Hepatocyte (in vitro differentiated cells): ENCODE results near the gene DDX10. TPM values are rescaled to one million over a fixed set of nuclear protein-coding genes. Genes with fewer than 3 reads are reported as not detected.
A peak's percentile ranks its signal among the peaks of the same experiment; 100 is the strongest.

Experiments used
- DNase-seq: peaks from one replicate; pipeline ENCODE4 v3.0.0-alpha.2; 2016; ENCODE audit warnings: low spot score
- H2AFZ ChIP-seq: fragments of 200-600 bp; sonication (generic); 2 replicates; pipeline ENCODE4 v1.6.0; 2016; ENCODE audit warnings: antibody characterized with exemption, mild to moderate bottlenecking
- H3K27ac ChIP-seq: fragments of 200-600 bp; sonication (generic); 2 replicates; pipeline ENCODE4 v1.5.1; 2016; ENCODE audit warnings: mild to moderate bottlenecking
- H3K27me3 ChIP-seq: fragments of 200-600 bp; sonication (generic); 2 replicates; pipeline ENCODE4 v1.6.1; 2016
- H3K36me3 ChIP-seq: fragments of 200-600 bp; sonication (generic); replicated peaks from 2 replicates; pipeline ENCODE4 v1.5.1; 2016; ENCODE audit warnings: low read depth; ENCODE audit not compliant: insufficient read depth
- H3K4me1 ChIP-seq: fragments of 200-600 bp; sonication (generic); 2 replicates; pipeline ENCODE4 v1.5.1; 2016; ENCODE audit warnings: mild to moderate bottlenecking, moderate library complexity; ENCODE audit not compliant: insufficient read depth
- H3K4me2 ChIP-seq: fragments of 200-600 bp; sonication (generic); 2 replicates; pipeline ENCODE4 v1.6.0; 2016
- H3K4me3 ChIP-seq: fragments of 200-600 bp; sonication (generic); 2 replicates; pipeline ENCODE4 v1.5.1; 2016; ENCODE audit warnings: mild to moderate bottlenecking
- H3K79me2 ChIP-seq: fragments of 200-600 bp; sonication (generic); 2 replicates; pipeline ENCODE4 v1.6.0; 2017; ENCODE audit warnings: mild to moderate bottlenecking
- H3K9me2 ChIP-seq: fragments of 200-600 bp; sonication (generic); replicated peaks from 2 replicates; pipeline ENCODE4 v1.6.0; 2017; ENCODE audit warnings: mild to moderate bottlenecking; ENCODE audit not compliant: insufficient read depth
- H3K9me3 ChIP-seq: fragments of 200-600 bp; sonication (generic); 2 replicates; pipeline ENCODE4 v1.5.1; 2016; ENCODE audit warnings: low read depth, mild to moderate bottlenecking
- H4K20me1 ChIP-seq: fragments of 200-600 bp; sonication (generic); 2 replicates; pipeline ENCODE4 v1.6.0; 2016; ENCODE audit warnings: mild to moderate bottlenecking; ENCODE audit not compliant: insufficient read depth, poor library complexity, severe bottlenecking
- CTCF ChIP-seq: fragments of 200-600 bp; sonication (generic); IDR thresholded peaks from 2 replicates; pipeline ENCODE4 v1.5.1; 2016; ENCODE audit warnings: antibody characterized with exemption, mild to moderate bottlenecking; ENCODE audit not compliant: poor library complexity
- EZH2 ChIP-seq: fragments of 200-600 bp; sonication (generic); IDR thresholded peaks from 2 replicates; pipeline ENCODE4 v1.6.1; 2016; ENCODE audit warnings: antibody characterized with exemption, mild to moderate bottlenecking, borderline replicate concordance
- EZH2phosphoT487 ChIP-seq: fragments of 200-600 bp; sonication (generic); IDR thresholded peaks from one replicate; pipeline ENCODE4 v1.6.1; 2018; ENCODE audit warnings: antibody characterized with exemption, mild to moderate bottlenecking, low read depth, moderate library complexity; ENCODE audit not compliant: unreplicated experiment, severe bottlenecking
- WGBS: methylation state at CpG from one replicate; pipeline ENCODE4 v1.1.6; 2016; ENCODE audit warnings: low lambda C conversion rate; ENCODE audit errors: missing lambda C conversion rate; 5-methylcytosine and 5-hydroxymethylcytosine counted together
- polyA plus RNA-seq: library from polyadenylated mRNA; unstranded; fragments of >200 nt; fragmentation: Nextera tagmentation; extraction: Ambion mirVana; gene quantifications from 2 replicates; pipeline ENCODE4 v1.2.1, GENCODE V29; 2016
- total RNA-seq: library from RNA; depleted of rRNA; stranded (reverse); fragments of >200 nt; gene quantifications from 2 replicates; pipeline ENCODE4 v1.2.3, GENCODE V29; 2014

Gene DDX10
- total and polyA plus RNA-seq, 2 experiments from 2014 or later: 9.6 to 13.9 TPM

- Histone ChIP-seq H3K4me2 (no peak overlapping the region), H4K20me1 (no peaks in the 10 kb centered on the region), H3K4me1 (no peaks in the 10 kb centered on the region), H3K27me3 (no peaks in the 10 kb centered on the region), H3K4me3 (no peak overlapping the region), H3K79me2 (no peaks in the 10 kb centered on the region), H3K36me3 (no peaks in the 10 kb centered on the region), H3K27ac (no peak overlapping the region), H3K9me2 (no peaks in the 10 kb centered on the region), H2AFZ (no peak overlapping the region), H3K9me3 (no peaks in the 10 kb centered on the region)
- no peak for DNase-seq
- TF ChIP-seq EZH2: no peak
- TF ChIP-seq CTCF: no peak
- TF ChIP-seq EZH2phosphoT487: no peak
Observed at GRCh38 chr11:108984523-108984922, 319.7 kb downstream of the DDX10 start.

- Histone ChIP-seq H4K20me1 (no peaks in the 10 kb centered on the region), H3K27ac (no peak overlapping the region), H3K4me2 (no peak overlapping the region), H2AFZ (no peak overlapping the region), H3K36me3 (no peaks in the 10 kb centered on the region), H3K9me3 (no peaks in the 10 kb centered on the region), H3K4me3 (no peak overlapping the region), H3K27me3 (no peaks in the 10 kb centered on the region), H3K79me2 (no peaks in the 10 kb centered on the region), H3K4me1 (no peaks in the 10 kb centered on the region), H3K9me2 (no peaks in the 10 kb centered on the region)
- no peak for DNase-seq
- 78% methylated on average over 3 of the region's 3 CpGs for WGBS
- no peak for TF ChIP-seq CTCF
- TF ChIP-seq EZH2phosphoT487: no peak
- no peak for TF ChIP-seq EZH2
Observed at GRCh38 chr11:108985236-108985944, 320.5 kb downstream of the DDX10 start.

- Histone ChIP-seq H3K4me3 (no peak overlapping the region), H3K27ac (no peak overlapping the region), H3K27me3 (no peaks in the 10 kb centered on the region), H4K20me1 (no peaks in the 10 kb centered on the region), H3K79me2 (no peaks in the 10 kb centered on the region), H3K9me2 (no peaks in the 10 kb centered on the region), H3K4me2 (no peak overlapping the region), H3K4me1 (no peaks in the 10 kb centered on the region), H3K36me3 (no peaks in the 10 kb centered on the region), H2AFZ (no peak overlapping the region), H3K9me3 (no peaks in the 10 kb centered on the region)
- peak; percentile 8 for DNase-seq
- TF ChIP-seq EZH2phosphoT487: no peak
- TF ChIP-seq CTCF: no peak
- TF ChIP-seq EZH2: no peak
- WGBS: 71% methylated on average over 1 of the region's 1 CpG
Observed at GRCh38 chr11:108985945-108986279, 321.0 kb downstream of the DDX10 start.

Other genes starting within 250 kb of the DDX10 start
- 0.50 and 1.0 TPM in 2 replicates for gene C11orf65, start 197.5 kb upstream of the DDX10 start, total RNA-seq
- gene C11orf65, start 197.5 kb upstream of the DDX10 start, polyA plus RNA-seq: 0.34 and 0.40 TPM in 2 replicates
- gene POGLUT3, start 166.7 kb upstream of the DDX10 start, total RNA-seq: 26.8 and 30.6 TPM in 2 replicates
- gene POGLUT3, start 166.7 kb upstream of the DDX10 start, polyA plus RNA-seq: 17.4 and 20.4 TPM in 2 replicates
- 3.6 and 4.5 TPM in 2 replicates for gene EXPH5, start 71.3 kb upstream of the DDX10 start, total RNA-seq
- 1.8 and 2.0 TPM in 2 replicates for gene EXPH5, start 71.3 kb upstream of the DDX10 start, polyA plus RNA-seq